GM18951 (cell line): ENCODE data around the gene COLQ.

Experiments
- POLR2A ChIP-seq: IDR thresholded peaks from 4 replicates; pipeline ENCODE4 v1.6.1; 2011; ENCODE audit warnings: mild to moderate bottlenecking; ENCODE audit not compliant: insufficient read length, insufficient read depth; ENCODE audit errors: extremely low read depth
- in situ Hi-C: fragments of 300-500 bp; cut with MboI; formaldehyde crosslinking; loops from one replicate; pipeline ENCODE4 v1.12.0; 2022; ENCODE audit warnings: low sequenced_read_pairs, mixed read lengths, inconsistent platforms; ENCODE audit not compliant: unreplicated experiment

The COLQ gene

DNA sequence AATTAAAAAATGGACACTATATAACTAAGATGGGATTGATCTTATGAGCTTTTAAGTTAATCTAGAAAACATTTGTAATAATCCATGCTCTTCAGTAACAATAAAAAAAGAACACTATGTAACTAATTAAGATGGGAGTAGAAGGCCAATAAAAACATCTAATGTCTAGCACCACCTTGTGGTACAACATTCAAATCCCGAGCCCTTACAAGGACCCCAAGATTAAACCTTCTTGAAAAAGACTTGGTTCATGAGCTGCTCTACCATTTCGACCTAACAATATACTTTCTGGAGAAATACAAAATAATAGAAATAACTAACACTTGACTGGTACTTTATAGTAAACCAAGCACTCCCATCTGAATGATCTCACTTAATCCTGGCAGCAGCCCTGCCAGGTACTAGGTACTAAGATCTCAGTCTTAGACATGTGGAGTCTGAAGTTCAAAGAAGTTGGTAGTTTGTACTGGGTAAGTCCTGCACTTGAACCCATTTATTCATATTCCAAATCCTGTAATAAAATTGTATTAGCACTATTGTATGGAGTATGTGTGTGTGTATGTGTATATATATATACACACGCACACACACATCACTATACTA, 116.0 kb downstream of the COLQ start:
- TF ChIP-seq POLR2A: no peak
- in situ Hi-C loops: loop anchor here (10.0 kb wide), 2 partner anchors 211 to 291 kb away; no protein-coding TSS in a partner anchor

DNA sequence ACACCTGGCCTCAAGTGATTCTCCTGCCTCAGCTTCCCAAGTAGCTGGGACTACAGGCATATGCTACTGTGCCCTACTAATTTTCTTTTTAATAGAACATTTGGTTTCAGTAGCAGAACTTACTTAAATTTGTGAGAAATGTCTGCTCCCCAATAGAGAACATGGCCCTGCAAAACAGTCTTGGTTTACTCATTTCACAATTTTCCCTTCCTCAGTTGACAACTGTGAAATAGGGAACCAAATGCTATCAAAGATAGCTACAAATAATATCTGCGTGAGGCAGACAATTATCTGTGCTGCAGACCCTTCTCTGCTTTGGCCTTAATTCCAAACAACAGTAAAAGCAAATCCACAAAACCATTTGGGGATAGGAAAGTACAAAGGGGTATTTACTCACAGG, 116.7 kb downstream of the COLQ start:
- TF ChIP-seq POLR2A: no peak
- in situ Hi-C loops: loop anchor here (10.0 kb wide), 2 partner anchors 210 to 290 kb away; no protein-coding TSS in a partner anchor

DNA sequence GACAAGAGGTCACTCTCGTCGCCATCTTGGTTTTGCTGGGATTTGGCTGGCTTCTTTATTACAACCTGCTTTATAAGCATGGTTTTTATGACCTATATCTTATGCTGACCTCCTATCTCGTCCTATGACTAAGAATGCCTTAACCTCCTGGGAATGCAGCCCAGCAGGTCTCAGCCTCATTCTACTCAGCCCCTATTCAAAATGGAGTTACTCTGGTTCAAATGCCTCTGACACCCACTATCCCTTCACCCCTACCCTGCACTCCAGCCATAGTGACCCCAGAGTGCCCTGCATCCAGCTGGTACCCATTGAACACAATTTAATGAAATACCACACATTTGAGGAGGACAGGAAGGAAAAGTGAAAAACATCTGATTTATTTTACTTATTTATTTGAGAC, 117.5 kb downstream of the COLQ start:
- no peak for TF ChIP-seq POLR2A
- in situ Hi-C loops: loop anchor here (10.0 kb wide), 2 partner anchors 209 to 289 kb away; no protein-coding TSS in a partner anchor

DNA sequence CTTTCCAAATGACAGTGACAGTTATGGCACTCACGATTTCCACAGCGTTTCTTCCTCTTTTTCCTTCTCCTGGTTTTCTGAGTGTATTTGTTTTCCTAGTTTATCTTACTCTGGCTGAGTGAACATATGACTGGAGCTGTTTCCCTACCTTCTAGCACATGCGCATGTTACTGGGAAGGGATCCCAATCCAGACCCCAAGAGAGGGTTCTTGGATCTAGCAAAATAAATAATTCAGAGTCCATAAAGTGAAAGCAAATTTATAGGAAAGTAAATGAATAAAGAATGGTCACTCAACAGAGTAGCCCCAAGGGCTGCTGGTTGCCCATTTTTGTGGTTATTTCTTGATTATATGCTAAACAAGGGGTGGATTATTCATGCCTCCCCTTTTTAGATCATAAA, 118.0 kb downstream of the COLQ start:
- in situ Hi-C loops: loop anchor here (10.0 kb wide), 2 partner anchors 209 to 289 kb away; no protein-coding TSS in a partner anchor

DNA sequence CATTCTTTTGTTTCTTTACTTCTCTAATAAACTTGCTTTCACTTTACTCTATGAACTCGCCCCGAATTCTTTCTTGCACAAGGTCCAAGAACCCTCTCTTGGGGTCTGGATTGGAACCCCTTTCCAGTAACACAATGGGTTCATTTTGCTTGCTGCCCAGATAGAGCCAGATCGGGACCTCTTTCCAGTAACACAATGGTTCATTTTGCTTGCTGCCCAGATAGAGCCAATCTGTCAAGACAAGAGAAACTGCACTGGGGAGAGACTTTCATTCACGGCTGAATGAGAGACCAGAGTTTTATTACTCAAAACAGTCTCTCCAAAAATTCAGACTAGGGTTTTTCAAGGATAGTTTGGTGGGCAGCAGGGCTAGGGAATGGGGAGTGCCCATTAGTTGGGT, 119.6 kb downstream of the COLQ start:
- no peak for TF ChIP-seq POLR2A
- in situ Hi-C loops: loop anchor here (10.0 kb wide), 2 partner anchors 207 to 287 kb away; no protein-coding TSS in a partner anchor

More for the DNA sequence above, 118.0 kb downstream of the COLQ start:
- TF ChIP-seq POLR2A: no peak
